Measurements from ENCODE around the gene GCK.

- TF ChIP-seq, protein P1, sequence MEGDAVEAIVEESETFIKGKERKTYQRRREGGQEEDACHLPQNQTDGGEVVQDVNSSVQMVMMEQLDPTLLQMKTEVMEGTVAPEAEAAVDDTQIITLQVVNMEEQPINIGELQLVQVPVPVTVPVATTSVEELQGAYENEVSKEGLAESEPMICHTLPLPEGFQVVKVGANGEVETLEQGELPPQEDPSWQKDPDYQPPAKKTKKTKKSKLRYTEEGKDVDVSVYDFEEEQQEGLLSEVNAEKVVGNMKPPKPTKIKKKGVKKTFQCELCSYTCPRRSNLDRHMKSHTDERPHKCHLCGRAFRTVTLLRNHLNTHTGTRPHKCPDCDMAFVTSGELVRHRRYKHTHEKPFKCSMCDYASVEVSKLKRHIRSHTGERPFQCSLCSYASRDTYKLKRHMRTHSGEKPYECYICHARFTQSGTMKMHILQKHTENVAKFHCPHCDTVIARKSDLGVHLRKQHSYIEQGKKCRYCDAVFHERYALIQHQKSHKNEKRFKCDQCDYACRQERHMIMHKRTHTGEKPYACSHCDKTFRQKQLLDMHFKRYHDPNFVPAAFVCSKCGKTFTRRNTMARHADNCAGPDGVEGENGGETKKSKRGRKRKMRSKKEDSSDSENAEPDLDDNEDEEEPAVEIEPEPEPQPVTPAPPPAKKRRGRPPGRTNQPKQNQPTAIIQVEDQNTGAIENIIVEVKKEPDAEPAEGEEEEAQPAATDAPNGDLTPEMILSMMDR (IDR thresholded peaks at IDR 0.05), result no peak
- no peak for TF ChIP-seq POLR2A (IDR thresholded peaks at IDR 0.05)
Measured at GRCh38 chr7:44154703-44155102, 34.5 kb downstream of the GCK start.
